ENCODE data around the gene ALDH7A1.

GRCh38 chr5:126516852-126517251, 78.2 kb downstream of the ALDH7A1 start:
- no peak for TF ChIP-seq POLR2A (IDR thresholded peaks at IDR 0.05)
- TF ChIP-seq CTCF (IDR thresholded peaks at IDR 0.05 in 8 of 11, conservative IDR thresholded peaks at IDR 0.05 in 3 of 11): no peak
- no peak for TF ChIP-seq POLR2AphosphoS5 (IDR thresholded peaks at IDR 0.05)

Measured in spleen (tissue), 7 donors.